Measurements from ENCODE around the gene PDE4B. TPM values are rescaled to one million over a fixed set of nuclear protein-coding genes. Genes with fewer than 3 reads are reported as not detected.

PDE4B gene
- total and polyA plus RNA-seq, 2 of the 13 experiments (the other 11 are each of a cell fraction or from before 2014, with no cell fraction given): not detected

GRCh38 chr1:65992831-65993271, 200.2 kb downstream of the PDE4B start:
- Histone ChIP-seq H3K27me3 (ENCODE audit: control insufficient read depth in 1 of 2, insufficient read depth in 2 of 2, low read length in 2 of 2) (no peaks in the 10 kb centered on the region), H3K9me3 (ENCODE audit: low read length) (no peaks in the 10 kb centered on the region), H3K4me2 (ENCODE audit: low read depth, low read length) (no peak overlapping the region), H3K27ac (ENCODE audit: extremely low read length, insufficient read depth, low read length) (no peak overlapping the region), H3K9ac (ENCODE audit: insufficient read depth, low read depth, low read length) (no peak overlapping the region), H3K36me3 (replicated peaks in 1 of 2; ENCODE audit: control insufficient read depth in 1 of 2, insufficient read depth in 2 of 2, low read length in 2 of 2) (no peaks in the 10 kb centered on the region), H3K79me2 (ENCODE audit: insufficient read depth, low read length) (no peaks in the 10 kb centered on the region), H2AFZ (ENCODE audit: low read length) (no peak overlapping the region), H4K20me1 (ENCODE audit: insufficient read depth, low read length) (no peaks in the 10 kb centered on the region), H3K4me1 (ENCODE audit: insufficient read depth, low read length) (no peaks in the 10 kb centered on the region), H3K4me3 (replicated peaks in 1 of 3; ENCODE audit: insufficient read depth in 1 of 3, low read depth in 2 of 3, low read length in 3 of 3) (no peak overlapping the region)
- TF ChIP-seq POGZ (CRISPR knock-in tag; IDR thresholded peaks at IDR 0.05) (no peak), RERE (CRISPR knock-in tag; IDR thresholded peaks at IDR 0.05; ENCODE audit: low read depth) (no peak), SKI (IDR thresholded peaks at IDR 0.05; ENCODE audit: partially characterized antibody) (no peak), BCLAF1 (IDR thresholded peaks at IDR 0.05) (no peak), HOXD1 (CRISPR knock-in tag; IDR thresholded peaks at IDR 0.05) (no peak), MBD4 (IDR thresholded peaks at IDR 0.05; ENCODE audit: borderline replicate concordance, low read length) (no peak), ZFP90 (CRISPR knock-in tag; IDR thresholded peaks at IDR 0.05; ENCODE audit: borderline replicate concordance) (no peak), ZNF446 (CRISPR knock-in tag; IDR thresholded peaks at IDR 0.05) (no peak), SP4 (CRISPR knock-in tag; IDR thresholded peaks at IDR 0.05) (no peak), ZNF7 (CRISPR knock-in tag; IDR thresholded peaks at IDR 0.05) (no peak), DZIP1 (CRISPR knock-in tag; IDR thresholded peaks at IDR 0.05) (no peak)
- TF ChIP-seq, protein P1, sequence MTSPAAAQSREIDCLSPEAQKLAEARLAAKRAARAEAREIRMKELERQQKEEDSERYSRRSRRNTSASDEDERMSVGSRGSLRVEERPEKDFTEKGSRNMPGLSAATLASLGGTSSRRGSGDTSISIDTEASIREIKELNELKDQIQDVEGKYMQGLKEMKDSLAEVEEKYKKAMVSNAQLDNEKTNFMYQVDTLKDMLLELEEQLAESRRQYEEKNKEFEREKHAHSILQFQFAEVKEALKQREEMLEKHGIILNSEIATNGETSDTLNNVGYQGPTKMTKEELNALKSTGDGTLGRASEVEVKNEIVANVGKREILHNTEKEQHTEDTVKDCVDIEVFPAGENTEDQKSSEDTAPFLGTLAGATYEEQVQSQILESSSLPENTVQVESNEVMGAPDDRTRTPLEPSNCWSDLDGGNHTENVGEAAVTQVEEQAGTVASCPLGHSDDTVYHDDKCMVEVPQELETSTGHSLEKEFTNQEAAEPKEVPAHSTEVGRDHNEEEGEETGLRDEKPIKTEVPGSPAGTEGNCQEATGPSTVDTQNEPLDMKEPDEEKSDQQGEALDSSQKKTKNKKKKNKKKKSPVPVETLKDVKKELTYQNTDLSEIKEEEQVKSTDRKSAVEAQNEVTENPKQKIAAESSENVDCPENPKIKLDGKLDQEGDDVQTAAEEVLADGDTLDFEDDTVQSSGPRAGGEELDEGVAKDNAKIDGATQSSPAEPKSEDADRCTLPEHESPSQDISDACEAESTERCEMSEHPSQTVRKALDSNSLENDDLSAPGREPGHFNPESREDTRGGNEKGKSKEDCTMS (CRISPR knock-in tag; conservative IDR thresholded peaks at IDR 0.05): no peak
- FAIRE-seq (no peak), ATAC-seq (no peak), DNase-seq (ENCODE audit: low spot score) (no peak)
- intact Hi-C loops (cut with micrococcal nuclease; ENCODE audit: unreplicated experiment) (no loop called here), in situ Hi-C loops (cut with HindIII; ENCODE audit: extremely low pct_ligation_motif_present, low pct_unique_long_range_greater_than_20kb) (no loop called here)
- BruUV-seq (replicated peaks): no TSS peak
- 47% methylated on average over 7 of the region's 7 CpGs for WGBS (ENCODE audit: low lambda C conversion rate)
- CTCF ChIA-PET (ENCODE audit: low intra/inter-chr PET ratio, low total read pairs): no interaction called here
- POLR2A ChIA-PET: no interaction called here

All from HepG2 (cell line).